SK-N-SH treated with all-trans-retinoic acid at 6 μM for 48 hours (cell line): ENCODE measurements around the gene DST.

Experiments used
- ISL1 ChIP-seq: fragments of 250-450 bp; sonication (Bioruptor Pico); IDR thresholded peaks from 2 replicates; pipeline ENCODE4 v2.1.2; 2022; ENCODE audit warnings: mild to moderate bottlenecking, moderate library complexity
- RARB ChIP-seq: fragments of 250-450 bp; sonication (Bioruptor Pico); IDR thresholded peaks from 2 replicates; pipeline ENCODE4 v1.8.0; 2021; ENCODE audit warnings: mild to moderate bottlenecking, moderate library complexity
- ZFP30 ChIP-seq: fragments of 450-650 bp; formaldehyde crosslinking; IDR thresholded peaks from 2 replicates; pipeline ENCODE4 v1.5.0; 2022; ENCODE audit warnings: mild to moderate bottlenecking, moderate library complexity
- TF ChIP-seq, protein P1 (sequence below): fragments of 250-450 bp; sonication (Bioruptor Pico); IDR thresholded peaks from 2 replicates; pipeline ENCODE4 v1.8.0; 2020; ENCODE audit warnings: mild to moderate bottlenecking, moderate library complexity, borderline replicate concordance
- TF ChIP-seq, protein P2 (sequence below): fragments of 250-450 bp; sonication (Bioruptor Pico); IDR thresholded peaks from 2 replicates; pipeline ENCODE4 v1.5.0; 2020; ENCODE audit warnings: mild to moderate bottlenecking, moderate library complexity

- TF ChIP-seq ISL1 (CRISPR knock-in tag) (no peak), ZFP30 (CRISPR knock-in tag) (no peak), RARB (CRISPR knock-in tag) (no peak)
- TF ChIP-seq, protein P1, sequence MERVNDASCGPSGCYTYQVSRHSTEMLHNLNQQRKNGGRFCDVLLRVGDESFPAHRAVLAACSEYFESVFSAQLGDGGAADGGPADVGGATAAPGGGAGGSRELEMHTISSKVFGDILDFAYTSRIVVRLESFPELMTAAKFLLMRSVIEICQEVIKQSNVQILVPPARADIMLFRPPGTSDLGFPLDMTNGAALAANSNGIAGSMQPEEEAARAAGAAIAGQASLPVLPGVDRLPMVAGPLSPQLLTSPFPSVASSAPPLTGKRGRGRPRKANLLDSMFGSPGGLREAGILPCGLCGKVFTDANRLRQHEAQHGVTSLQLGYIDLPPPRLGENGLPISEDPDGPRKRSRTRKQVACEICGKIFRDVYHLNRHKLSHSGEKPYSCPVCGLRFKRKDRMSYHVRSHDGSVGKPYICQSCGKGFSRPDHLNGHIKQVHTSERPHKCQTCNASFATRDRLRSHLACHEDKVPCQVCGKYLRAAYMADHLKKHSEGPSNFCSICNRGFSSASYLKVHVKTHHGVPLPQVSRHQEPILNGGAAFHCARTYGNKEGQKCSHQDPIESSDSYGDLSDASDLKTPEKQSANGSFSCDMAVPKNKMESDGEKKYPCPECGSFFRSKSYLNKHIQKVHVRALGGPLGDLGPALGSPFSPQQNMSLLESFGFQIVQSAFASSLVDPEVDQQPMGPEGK (CRISPR knock-in tag): no peak
- TF ChIP-seq, protein P2, sequence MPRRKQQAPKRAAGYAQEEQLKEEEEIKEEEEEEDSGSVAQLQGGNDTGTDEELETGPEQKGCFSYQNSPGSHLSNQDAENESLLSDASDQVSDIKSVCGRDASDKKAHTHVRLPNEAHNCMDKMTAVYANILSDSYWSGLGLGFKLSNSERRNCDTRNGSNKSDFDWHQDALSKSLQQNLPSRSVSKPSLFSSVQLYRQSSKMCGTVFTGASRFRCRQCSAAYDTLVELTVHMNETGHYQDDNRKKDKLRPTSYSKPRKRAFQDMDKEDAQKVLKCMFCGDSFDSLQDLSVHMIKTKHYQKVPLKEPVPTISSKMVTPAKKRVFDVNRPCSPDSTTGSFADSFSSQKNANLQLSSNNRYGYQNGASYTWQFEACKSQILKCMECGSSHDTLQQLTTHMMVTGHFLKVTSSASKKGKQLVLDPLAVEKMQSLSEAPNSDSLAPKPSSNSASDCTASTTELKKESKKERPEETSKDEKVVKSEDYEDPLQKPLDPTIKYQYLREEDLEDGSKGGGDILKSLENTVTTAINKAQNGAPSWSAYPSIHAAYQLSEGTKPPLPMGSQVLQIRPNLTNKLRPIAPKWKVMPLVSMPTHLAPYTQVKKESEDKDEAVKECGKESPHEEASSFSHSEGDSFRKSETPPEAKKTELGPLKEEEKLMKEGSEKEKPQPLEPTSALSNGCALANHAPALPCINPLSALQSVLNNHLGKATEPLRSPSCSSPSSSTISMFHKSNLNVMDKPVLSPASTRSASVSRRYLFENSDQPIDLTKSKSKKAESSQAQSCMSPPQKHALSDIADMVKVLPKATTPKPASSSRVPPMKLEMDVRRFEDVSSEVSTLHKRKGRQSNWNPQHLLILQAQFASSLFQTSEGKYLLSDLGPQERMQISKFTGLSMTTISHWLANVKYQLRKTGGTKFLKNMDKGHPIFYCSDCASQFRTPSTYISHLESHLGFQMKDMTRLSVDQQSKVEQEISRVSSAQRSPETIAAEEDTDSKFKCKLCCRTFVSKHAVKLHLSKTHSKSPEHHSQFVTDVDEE (CRISPR knock-in tag): no peak
Measured at GRCh38 chr6:56459030-56459805, 183.5 kb downstream of the DST start.
